GM18868 (cell line): ENCODE measurements around the gene MED13L.

Experiments used
- ATAC-seq: cut with Tn5 transposase; IDR thresholded peaks from one replicate; pipeline ENCODE4 v1.9.1; 2021; ENCODE audit warnings: mild to moderate bottlenecking, moderate library complexity; ENCODE audit not compliant: unreplicated experiment

The MED13L gene

GRCh38 chr12:115926037-115926670 lies 351.3 kb downstream of the MED13L start:
- ATAC-seq: no peak

- ATAC-seq: no peak
These were observed 353.6 kb downstream of the MED13L start for GRCh38 chr12:115923851-115924250.

GRCh38 chr12:115922952-115923564 lies 354.4 kb downstream of the MED13L start:
- no peak for ATAC-seq

- no peak for ATAC-seq
These were observed 356.9 kb downstream of the MED13L start for GRCh38 chr12:115920395-115921183.

GRCh38 chr12:115918763-115919162 lies 358.7 kb downstream of the MED13L start:
- no peak for ATAC-seq

- peak; percentile 68 for ATAC-seq
These were observed 360.4 kb downstream of the MED13L start for GRCh38 chr12:115916910-115917668.

GRCh38 chr12:115914122-115914521 lies 363.4 kb downstream of the MED13L start:
- no peak for ATAC-seq

- no peak for ATAC-seq
These were observed 365.1 kb downstream of the MED13L start for GRCh38 chr12:115912440-115912839.

GRCh38 chr12:115911360-115911759 lies 366.1 kb downstream of the MED13L start:
- no peak for ATAC-seq

GRCh38 chr12:115910057-115910456 lies 367.4 kb downstream of the MED13L start:
- ATAC-seq: no peak
